A549 treated with CpdA at 1 μM for 4 hours (cell line): ENCODE measurements around the gene IFNL2. TPM values are rescaled to one million over a fixed set of nuclear protein-coding genes. Genes with fewer than 3 reads are reported as not detected.

Experiments used
- total RNA-seq: library from RNA; stranded (reverse); fragments of 200-300 nt; extraction: Qiagen RNA extraction; gene quantifications from 5 replicates; pipeline ENCODE4 v1.2.3, GENCODE V29; 2022; ENCODE audit warnings: low read depth

IFNL2 gene
- not detected in 5 replicates for total RNA-seq

DNA sequence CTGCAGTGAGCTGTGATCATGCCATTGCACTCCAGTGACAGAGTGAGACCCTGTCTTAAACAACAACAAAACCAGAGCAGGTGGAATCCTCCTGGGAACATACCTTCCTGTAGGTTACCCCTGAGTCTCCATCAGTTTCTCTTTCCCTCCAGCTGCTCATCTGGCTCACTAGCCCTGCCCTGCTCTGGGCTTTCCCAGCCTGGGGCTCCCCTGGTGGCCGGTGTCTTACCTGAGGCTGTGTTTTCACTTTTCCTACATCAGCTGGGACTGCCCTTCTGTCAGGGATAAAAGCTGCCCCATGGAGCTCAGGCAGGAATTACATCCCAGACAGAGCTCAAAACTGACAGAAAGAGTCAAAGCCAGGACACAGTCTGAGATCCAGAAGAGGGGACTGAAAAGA is at the start of gene IFNL2:
IFNL2 (plus strand) TSS at position 312 of the 400 bp plus-strand sequence. CDS start 173 bp downstream, outside the sequence.

DNA sequence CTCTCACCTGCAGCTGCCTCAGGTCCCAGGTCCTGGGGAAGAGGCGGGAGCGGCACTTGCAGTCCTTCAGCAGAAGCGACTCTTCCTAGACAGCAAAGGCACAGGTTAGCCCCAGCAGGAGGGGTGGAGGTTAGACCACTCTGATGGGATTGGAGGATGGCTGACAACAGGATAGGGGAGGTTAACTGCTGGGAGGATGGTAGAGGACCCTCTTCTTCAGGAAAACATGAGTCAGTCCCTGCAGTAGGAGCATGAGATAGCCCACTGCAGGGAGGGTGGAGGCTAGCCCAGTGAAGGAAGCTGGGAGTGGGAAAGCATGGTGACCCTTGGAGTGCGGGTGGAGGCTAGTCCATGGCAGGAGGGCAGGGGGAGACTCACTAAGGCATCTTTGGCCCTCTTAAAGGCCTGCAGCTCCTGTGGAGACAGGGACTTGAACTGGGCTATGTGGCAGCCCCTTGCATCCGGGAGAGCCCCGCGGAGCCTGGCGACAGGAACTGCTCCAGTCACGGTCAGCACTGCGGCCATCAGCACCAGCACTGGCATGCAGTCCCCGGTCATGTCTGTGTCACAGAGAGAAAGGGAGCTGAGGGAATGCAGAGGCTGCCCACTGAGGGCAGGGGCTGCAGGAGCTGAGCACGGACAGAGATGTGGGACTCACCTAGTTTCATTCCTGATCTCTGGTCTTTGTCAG is 23.6 kb upstream of the IFNL2 start, which contains the start of gene IFNL3:
IFNL3 (minus strand) TSS at position 597 of the 691 bp plus-strand sequence; CDS start at position 558, 39 bp downstream.

DNA sequence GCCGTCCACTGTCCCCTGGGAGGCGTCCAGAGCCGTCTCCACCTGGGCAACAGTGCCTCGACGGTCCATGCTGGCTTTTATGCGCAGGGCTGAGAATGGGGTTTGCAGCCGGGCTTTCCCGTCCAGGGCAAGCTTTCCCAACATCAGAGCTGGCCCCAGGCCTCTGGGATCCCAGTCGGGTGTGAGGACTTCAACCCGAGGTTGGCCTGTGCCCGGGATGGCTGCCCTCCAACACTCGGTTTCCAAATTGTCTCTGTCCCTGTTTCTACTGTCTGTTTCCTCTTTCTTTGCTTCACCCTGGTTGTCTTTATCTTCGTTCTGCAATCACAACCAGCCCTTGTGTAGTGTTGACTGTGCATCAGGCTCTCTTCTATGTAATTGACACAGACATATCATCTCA is 19.4 kb upstream of the IFNL2 start, which contains the start of gene IFNL4:
IFNL4 (minus strand) TSS at position 51 of the 400 bp plus-strand sequence.

DNA sequence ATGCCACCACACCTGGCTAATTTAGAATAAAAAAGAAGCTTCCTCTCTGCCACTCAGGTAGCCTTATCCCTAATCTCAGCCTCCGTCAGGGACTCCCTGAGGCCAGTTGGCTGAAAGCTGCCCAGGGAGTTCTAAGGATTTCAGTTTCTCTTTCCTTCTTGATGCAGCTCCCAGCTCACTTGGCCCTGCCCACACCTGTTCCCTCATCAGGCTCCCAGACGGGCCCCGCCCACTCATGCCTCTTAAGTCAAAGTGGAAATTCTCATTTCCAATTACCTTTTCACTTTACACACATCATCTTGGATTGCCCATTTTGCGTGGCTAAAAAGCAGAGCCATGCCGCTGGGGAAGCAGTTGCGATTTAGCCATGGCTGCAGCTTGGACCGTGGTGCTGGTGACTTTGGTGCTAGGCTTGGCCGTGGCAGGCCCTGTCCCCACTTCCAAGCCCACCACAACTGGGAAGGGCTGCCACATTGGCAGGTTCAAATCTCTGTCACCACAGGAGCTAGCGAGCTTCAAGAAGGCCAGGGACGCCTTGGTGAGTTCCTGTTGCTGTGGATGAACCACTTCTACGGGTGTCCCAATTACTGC is 28.0 kb downstream of the IFNL2 start, which contains the start of gene IFNL1:
IFNL1 (plus strand) TSS at position 353 of the 591 bp plus-strand sequence; CDS start at position 368, 15 bp downstream.

Other genes with a start within 250 kb of the IFNL2 start
- 5.0 to 8.3 TPM (median 7.5 TPM) in 5 replicates for gene FBXO27, start 235.8 kb upstream of the IFNL2 start, total RNA-seq
- gene ACP7, start 184.0 kb upstream of the IFNL2 start, total RNA-seq, result 0.15 to 0.19 TPM (median 0.17 TPM) in 5 replicates
- gene PAK4, start 142.6 kb upstream of the IFNL2 start, total RNA-seq, result 96.5 to 129 TPM (median 118 TPM) in 5 replicates
- 1.4 to 2.0 TPM (median 1.8 TPM) in 5 replicates for gene NCCRP1, start 71.4 kb upstream of the IFNL2 start, total RNA-seq
- not detected in 5 replicates for gene SYCN, start 64.1 kb upstream of the IFNL2 start, total RNA-seq
- gene IFNL3, start 23.4 kb upstream of the IFNL2 start, total RNA-seq, result not detected in 5 replicates
- not detected in 5 replicates for gene IFNL4, start 19.5 kb upstream of the IFNL2 start, total RNA-seq
- 0.06 to 0.23 TPM in 2 of 5 replicates, not detected in the others for gene IFNL1, start 28.0 kb downstream of the IFNL2 start, total RNA-seq
- 8.7 to 14.4 TPM (median 12.9 TPM) in 5 replicates for gene LRFN1, start 52.5 kb downstream of the IFNL2 start, total RNA-seq
- 0.27 to 0.56 TPM (median 0.34 TPM) in 3 of 5 replicates, not detected in the others for gene GMFG, start 67.6 kb downstream of the IFNL2 start, total RNA-seq
- 127 to 187 TPM (median 179 TPM) in 5 replicates for gene SAMD4B, start 74.0 kb downstream of the IFNL2 start, total RNA-seq
- 68.3 to 76.1 TPM (median 72.8 TPM) in 5 replicates for gene PAF1, start 122.7 kb downstream of the IFNL2 start, total RNA-seq
- 61.4 to 66.4 TPM (median 62.4 TPM) in 5 replicates for gene MED29, start 123.0 kb downstream of the IFNL2 start, total RNA-seq
- gene ZFP36, start 138.5 kb downstream of the IFNL2 start, total RNA-seq, result 43.4 to 72.0 TPM (median 54.4 TPM) in 5 replicates
- gene PLEKHG2, start 144.3 kb downstream of the IFNL2 start, total RNA-seq, result 41.8 to 59.3 TPM (median 48.4 TPM) in 5 replicates
- gene RPS16, start 167.6 kb downstream of the IFNL2 start, total RNA-seq, result 5,936 to 7,509 TPM (median 7,147 TPM) in 5 replicates
- gene SUPT5H, start 177.2 kb downstream of the IFNL2 start, total RNA-seq, result 177 to 208 TPM (median 191 TPM) in 5 replicates
- 168 to 225 TPM (median 213 TPM) in 5 replicates for gene TIMM50, start 212.4 kb downstream of the IFNL2 start, total RNA-seq
- 7.7 to 11.3 TPM (median 10.4 TPM) in 5 replicates for gene DLL3, start 230.6 kb downstream of the IFNL2 start, total RNA-seq
- gene SELENOV, start 246.7 kb downstream of the IFNL2 start, total RNA-seq, result not detected in 5 replicates